HepG2 (cell line): ENCODE data around the gene RAB30. TPM values are rescaled to one million over a fixed set of nuclear protein-coding genes. Genes with fewer than 3 reads are reported as not detected.

Experiments
- BORCS8-MEF2B ChIP-seq: sonication (generic); formaldehyde crosslinking; IDR thresholded peaks from 2 replicates; pipeline ENCODE4 v1.8.0; 2022; ENCODE audit warnings: mild to moderate bottlenecking, missing genetic modification reagents
- CBX2 ChIP-seq, 2 experiments: fragments of 200-600 bp in 1 of 2; sonication (generic); formaldehyde crosslinking in 1 of 2; IDR thresholded peaks; 2 replicates each; pipeline versions ENCODE4 v1.7.0 to v1.8.1; 2018 to 2022; ENCODE audit warnings: low read depth in 2 of 2, low read length in 1 of 2, mild to moderate bottlenecking in 1 of 2, missing genetic modification reagents in 1 of 2
- DPF2 ChIP-seq: sonication (generic); formaldehyde crosslinking; IDR thresholded peaks from 2 replicates; pipeline ENCODE4 v1.4.0; 2020; ENCODE audit warnings: mild to moderate bottlenecking, low read depth, missing genetic modification reagents, borderline replicate concordance
- KDM5B ChIP-seq: sonication (generic); formaldehyde crosslinking; IDR thresholded peaks from 2 replicates; pipeline ENCODE4 v1.4.0; 2020; ENCODE audit warnings: missing genetic modification reagents, mild to moderate bottlenecking, borderline replicate concordance
- PAX8 ChIP-seq: sonication (generic); formaldehyde crosslinking; IDR thresholded peaks from 2 replicates; pipeline ENCODE4 v1.8.0; 2022; ENCODE audit warnings: mild to moderate bottlenecking, missing genetic modification reagents, borderline replicate concordance
- PLSCR1 ChIP-seq: sonication (generic); formaldehyde crosslinking; IDR thresholded peaks from 2 replicates; pipeline ENCODE4 v1.5.0; 2020; ENCODE audit warnings: missing genetic modification reagents, mild to moderate bottlenecking, borderline replicate concordance
- ZFX ChIP-seq: sonication (generic); formaldehyde crosslinking; IDR thresholded peaks from 2 replicates; pipeline ENCODE4 v1.4.0; 2020; ENCODE audit warnings: mild to moderate bottlenecking, low read depth, missing genetic modification reagents, moderate library complexity
- ZNF136 ChIP-seq: sonication (generic); formaldehyde crosslinking; IDR thresholded peaks from 2 replicates; pipeline ENCODE4 v1.8.1; 2022; ENCODE audit warnings: low read depth, mild to moderate bottlenecking, moderate library complexity, missing genetic modification reagents
- ZNF24 ChIP-seq: fragments of 450-650 bp; IDR thresholded peaks from 2 replicates; pipeline ENCODE4 v1.6.1; 2017; ENCODE audit warnings: antibody characterized with exemption, mild to moderate bottlenecking
- ZNF557 ChIP-seq: sonication (generic); formaldehyde crosslinking; IDR thresholded peaks from 2 replicates; pipeline ENCODE4 v1.4.0; 2020; ENCODE audit warnings: missing genetic modification reagents
- ZNF567 ChIP-seq: sonication (generic); formaldehyde crosslinking; IDR thresholded peaks from 2 replicates; pipeline ENCODE4 v1.8.1; 2023; ENCODE audit warnings: mild to moderate bottlenecking, missing genetic modification reagents, borderline replicate concordance
- ZNF687 ChIP-seq: sonication (generic); formaldehyde crosslinking; IDR thresholded peaks from 2 replicates; pipeline ENCODE4 v1.5.1; 2020; ENCODE audit warnings: mild to moderate bottlenecking, missing genetic modification reagents, moderate library complexity
- ZNF766 ChIP-seq: sonication (generic); formaldehyde crosslinking; IDR thresholded peaks from 2 replicates; pipeline ENCODE4 v1.5.0; 2020; ENCODE audit warnings: missing genetic modification reagents, borderline replicate concordance
- ZNF816 ChIP-seq: sonication (generic); formaldehyde crosslinking; IDR thresholded peaks from 2 replicates; pipeline ENCODE4 v1.8.0; 2022; ENCODE audit warnings: missing genetic modification reagents, mild to moderate bottlenecking, borderline replicate concordance
- polyA plus RNA-seq, 8 experiments: library from polyadenylated mRNA; depleted of rRNA in 3 of 8; stranded (reverse) in 7 of 8; unstranded in 1 of 8; fragments of >200 nt; fragmentation: Illumina TruSeq in 4 of 8; extraction: Trizol in 4 of 8; gene quantifications; 2 replicates each; pipeline versions ENCODE4 v1.2.1 to v1.2.3, GENCODE V29; 2011 to 2016; ENCODE audit warnings: low read depth in 4 of 8, missing spikeins in 1 of 8, mixed read lengths in 1 of 8; ENCODE audit not compliant: insufficient read depth in 1 of 8
- total RNA-seq, 5 experiments: library from RNA; depleted of rRNA; stranded (reverse); fragments of >200 nt; fragmentation: Illumina TruSeq; extraction: Trizol; gene quantifications; 2 replicates each; pipeline ENCODE4 v1.2.3, GENCODE V29; 2016; ENCODE audit warnings: low read depth in 1 of 5
- TF ChIP-seq, protein P1 (sequence below): IDR thresholded peaks from 2 replicates; pipeline ENCODE4 v1.6.1; 2012; ENCODE audit warnings: low read length, improper control_type of control experiment
- TF ChIP-seq, protein P2 (sequence below): sonication (generic); formaldehyde crosslinking; IDR thresholded peaks from 2 replicates; pipeline ENCODE4 v1.9.0; 2021; ENCODE audit warnings: missing genetic modification reagents, borderline replicate concordance

RAB30 gene
- total and polyA plus RNA-seq, 2 of the 13 experiments (the other 11 are each of a cell fraction or from before 2014, with no cell fraction given): 3.7 to 5.0 TPM

DNA sequence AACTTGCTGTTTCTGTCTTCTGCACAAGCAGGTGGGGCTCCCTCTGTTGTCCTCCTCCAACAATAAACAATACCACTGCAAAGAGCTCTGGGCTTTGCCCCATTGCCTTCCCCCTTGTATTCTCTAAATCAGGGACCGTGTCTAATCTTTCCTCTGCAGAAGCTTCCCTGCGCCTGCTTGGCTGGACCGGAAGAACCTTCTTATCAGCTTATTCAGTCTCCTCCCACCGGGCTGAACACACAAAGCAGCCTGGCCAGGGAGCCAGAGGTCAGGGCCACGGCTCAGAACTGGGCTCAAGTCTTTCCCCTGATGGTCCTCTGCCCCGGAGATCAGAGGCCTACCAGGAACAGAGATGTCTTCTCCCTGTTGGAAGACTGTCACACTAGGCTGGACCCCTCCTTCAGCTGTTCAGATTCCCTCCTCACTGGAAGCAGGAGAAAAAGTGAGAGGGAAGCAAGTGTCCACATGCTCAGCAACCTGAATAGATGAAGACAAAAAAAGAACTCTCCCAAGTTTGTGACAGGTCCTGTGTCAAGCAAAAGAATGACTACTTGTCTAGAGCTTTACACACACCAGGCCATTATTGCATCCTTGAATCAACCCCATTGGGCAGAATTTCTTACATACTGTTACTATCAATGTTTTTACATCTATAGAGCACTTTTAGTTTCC is 63.7 kb downstream of the RAB30 start (continued):
- TF ChIP-seq ZNF687 (CRISPR knock-in tag): peak; percentile 78
- TF ChIP-seq ZNF24: no peak
- TF ChIP-seq ZNF567 (CRISPR knock-in tag): no peak
- TF ChIP-seq, protein P1, sequence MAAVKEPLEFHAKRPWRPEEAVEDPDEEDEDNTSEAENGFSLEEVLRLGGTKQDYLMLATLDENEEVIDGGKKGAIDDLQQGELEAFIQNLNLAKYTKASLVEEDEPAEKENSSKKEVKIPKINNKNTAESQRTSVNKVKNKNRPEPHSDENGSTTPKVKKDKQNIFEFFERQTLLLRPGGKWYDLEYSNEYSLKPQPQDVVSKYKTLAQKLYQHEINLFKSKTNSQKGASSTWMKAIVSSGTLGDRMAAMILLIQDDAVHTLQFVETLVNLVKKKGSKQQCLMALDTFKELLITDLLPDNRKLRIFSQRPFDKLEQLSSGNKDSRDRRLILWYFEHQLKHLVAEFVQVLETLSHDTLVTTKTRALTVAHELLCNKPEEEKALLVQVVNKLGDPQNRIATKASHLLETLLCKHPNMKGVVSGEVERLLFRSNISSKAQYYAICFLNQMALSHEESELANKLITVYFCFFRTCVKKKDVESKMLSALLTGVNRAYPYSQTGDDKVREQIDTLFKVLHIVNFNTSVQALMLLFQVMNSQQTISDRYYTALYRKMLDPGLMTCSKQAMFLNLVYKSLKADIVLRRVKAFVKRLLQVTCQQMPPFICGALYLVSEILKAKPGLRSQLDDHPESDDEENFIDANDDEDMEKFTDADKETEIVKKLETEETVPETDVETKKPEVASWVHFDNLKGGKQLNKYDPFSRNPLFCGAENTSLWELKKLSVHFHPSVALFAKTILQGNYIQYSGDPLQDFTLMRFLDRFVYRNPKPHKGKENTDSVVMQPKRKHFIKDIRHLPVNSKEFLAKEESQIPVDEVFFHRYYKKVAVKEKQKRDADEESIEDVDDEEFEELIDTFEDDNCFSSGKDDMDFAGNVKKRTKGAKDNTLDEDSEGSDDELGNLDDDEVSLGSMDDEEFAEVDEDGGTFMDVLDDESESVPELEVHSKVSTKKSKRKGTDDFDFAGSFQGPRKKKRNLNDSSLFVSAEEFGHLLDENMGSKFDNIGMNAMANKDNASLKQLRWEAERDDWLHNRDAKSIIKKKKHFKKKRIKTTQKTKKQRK: no peak
- no peak for TF ChIP-seq PLSCR1
- TF ChIP-seq ZNF136 (CRISPR knock-in tag): no peak
- 0 out of 2 replicates have a peak, but pooled peaks have one; percentile 16 for TF ChIP-seq BORCS8-MEF2B
- TF ChIP-seq PAX8 (CRISPR knock-in tag): no peak
- 0 out of 2 replicates have a peak, but pooled peaks have one; percentile 72 for TF ChIP-seq ZNF766
- TF ChIP-seq ZNF816 (CRISPR knock-in tag): no peak
- TF ChIP-seq CBX2 (IDR thresholded peaks at IDR 0.05; ENCODE audit: low read depth, low read length): no peak
- no peak for TF ChIP-seq CBX2 (CRISPR knock-in tag; IDR thresholded peaks at IDR 0.05; ENCODE audit: low read depth)
- peak; percentile 70 for TF ChIP-seq ZFX (CRISPR knock-in tag)
- TF ChIP-seq, protein P2, sequence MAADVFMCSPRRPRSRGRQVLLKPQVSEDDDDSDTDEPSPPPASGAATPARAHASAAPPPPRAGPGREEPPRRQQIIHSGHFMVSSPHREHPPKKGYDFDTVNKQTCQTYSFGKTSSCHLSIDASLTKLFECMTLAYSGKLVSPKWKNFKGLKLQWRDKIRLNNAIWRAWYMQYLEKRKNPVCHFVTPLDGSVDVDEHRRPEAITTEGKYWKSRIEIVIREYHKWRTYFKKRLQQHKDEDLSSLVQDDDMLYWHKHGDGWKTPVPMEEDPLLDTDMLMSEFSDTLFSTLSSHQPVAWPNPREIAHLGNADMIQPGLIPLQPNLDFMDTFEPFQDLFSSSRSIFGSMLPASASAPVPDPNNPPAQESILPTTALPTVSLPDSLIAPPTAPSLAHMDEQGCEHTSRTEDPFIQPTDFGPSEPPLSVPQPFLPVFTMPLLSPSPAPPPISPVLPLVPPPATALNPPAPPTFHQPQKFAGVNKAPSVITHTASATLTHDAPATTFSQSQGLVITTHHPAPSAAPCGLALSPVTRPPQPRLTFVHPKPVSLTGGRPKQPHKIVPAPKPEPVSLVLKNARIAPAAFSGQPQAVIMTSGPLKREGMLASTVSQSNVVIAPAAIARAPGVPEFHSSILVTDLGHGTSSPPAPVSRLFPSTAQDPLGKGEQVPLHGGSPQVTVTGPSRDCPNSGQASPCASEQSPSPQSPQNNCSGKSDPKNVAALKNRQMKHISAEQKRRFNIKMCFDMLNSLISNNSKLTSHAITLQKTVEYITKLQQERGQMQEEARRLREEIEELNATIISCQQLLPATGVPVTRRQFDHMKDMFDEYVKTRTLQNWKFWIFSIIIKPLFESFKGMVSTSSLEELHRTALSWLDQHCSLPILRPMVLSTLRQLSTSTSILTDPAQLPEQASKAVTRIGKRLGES (CRISPR knock-in tag): no peak
- peak; percentile 64; the same call in 1 of the 2 replicates for TF ChIP-seq KDM5B
- no peak for TF ChIP-seq ZNF557
- peak; percentile 84 for TF ChIP-seq DPF2 (CRISPR knock-in tag)
